ENCODE data around the gene PKNOX2. TPM values are rescaled to one million over a fixed set of nuclear protein-coding genes. Genes with fewer than 3 reads are reported as not detected.

Gene PKNOX2
- total RNA-seq, 1 donor from 2014 or later = 41.8 TPM

GRCh38 chr11:125455851-125456250 lies 291.3 kb downstream of the PKNOX2 start:
- no peak for DNase-seq (ENCODE audit: low spot score)
- no peaks in the 10 kb centered on the region for H3K9me3 Mint-ChIP-seq (ENCODE audit: unreplicated experiment)
- no peak for TF ChIP-seq CTCF (IDR thresholded peaks at IDR 0.05; ENCODE audit: unreplicated experiment)
- no peak overlapping the region for H3K27ac Mint-ChIP-seq (ENCODE audit: unreplicated experiment)
- H3K4me3 Mint-ChIP-seq (ENCODE audit: unreplicated experiment) = peak overlapping the region; percentile 53
- peaks cover 35% of the 10 kb centered on the region for H3K4me1 Mint-ChIP-seq (ENCODE audit: unreplicated experiment)
- peaks cover 2% of the 10 kb centered on the region for H3K27me3 Mint-ChIP-seq (ENCODE audit: unreplicated experiment)
- no peaks in the 10 kb centered on the region for H3K36me3 Mint-ChIP-seq (ENCODE audit: low read depth, unreplicated experiment)

- no peak overlapping the region for H3K4me3 Mint-ChIP-seq (ENCODE audit: unreplicated experiment)
- no peak for TF ChIP-seq CTCF (IDR thresholded peaks at IDR 0.05; ENCODE audit: unreplicated experiment)
- no peak for DNase-seq (ENCODE audit: low spot score)
- no peaks in the 10 kb centered on the region for H3K9me3 Mint-ChIP-seq (ENCODE audit: unreplicated experiment)
- H3K36me3 Mint-ChIP-seq (ENCODE audit: low read depth, unreplicated experiment) = no peaks in the 10 kb centered on the region
- no peaks in the 10 kb centered on the region for H3K27me3 Mint-ChIP-seq (ENCODE audit: unreplicated experiment)
- H3K4me1 Mint-ChIP-seq (ENCODE audit: unreplicated experiment) = peaks cover 18% of the 10 kb centered on the region
- H3K27ac Mint-ChIP-seq (ENCODE audit: unreplicated experiment) = peak overlapping the region; percentile 10
Observed at GRCh38 chr11:125457814-125458343, 293.3 kb downstream of the PKNOX2 start.

GRCh38 chr11:125460275-125460674 lies 295.7 kb downstream of the PKNOX2 start:
- H3K9me3 Mint-ChIP-seq (ENCODE audit: unreplicated experiment) = no peaks in the 10 kb centered on the region
- no peak for TF ChIP-seq CTCF (IDR thresholded peaks at IDR 0.05; ENCODE audit: unreplicated experiment)
- H3K27me3 Mint-ChIP-seq (ENCODE audit: unreplicated experiment) = no peaks in the 10 kb centered on the region
- DNase-seq (ENCODE audit: low spot score) = no peak
- H3K27ac Mint-ChIP-seq (ENCODE audit: unreplicated experiment) = no peak overlapping the region
- peaks cover 20% of the 10 kb centered on the region for H3K4me1 Mint-ChIP-seq (ENCODE audit: unreplicated experiment)
- H3K36me3 Mint-ChIP-seq (ENCODE audit: low read depth, unreplicated experiment) = no peaks in the 10 kb centered on the region
- H3K4me3 Mint-ChIP-seq (ENCODE audit: unreplicated experiment) = no peak overlapping the region

- no peaks in the 10 kb centered on the region for H3K27me3 Mint-ChIP-seq (ENCODE audit: unreplicated experiment)
- H3K36me3 Mint-ChIP-seq (ENCODE audit: low read depth, unreplicated experiment) = no peaks in the 10 kb centered on the region
- no peak for TF ChIP-seq CTCF (IDR thresholded peaks at IDR 0.05; ENCODE audit: unreplicated experiment)
- no peak overlapping the region for H3K4me3 Mint-ChIP-seq (ENCODE audit: unreplicated experiment)
- no peak overlapping the region for H3K27ac Mint-ChIP-seq (ENCODE audit: unreplicated experiment)
- H3K4me1 Mint-ChIP-seq (ENCODE audit: unreplicated experiment) = peaks cover 7% of the 10 kb centered on the region
- H3K9me3 Mint-ChIP-seq (ENCODE audit: unreplicated experiment) = no peaks in the 10 kb centered on the region
- DNase-seq (ENCODE audit: low spot score) = no peak
Observed at GRCh38 chr11:125463590-125464269, 299.2 kb downstream of the PKNOX2 start.

GRCh38 chr11:125464270-125464662 lies 299.7 kb downstream of the PKNOX2 start:
- no peak for DNase-seq (ENCODE audit: low spot score)
- no peak for TF ChIP-seq CTCF (IDR thresholded peaks at IDR 0.05; ENCODE audit: unreplicated experiment)
- no peaks in the 10 kb centered on the region for H3K27me3 Mint-ChIP-seq (ENCODE audit: unreplicated experiment)
- H3K36me3 Mint-ChIP-seq (ENCODE audit: low read depth, unreplicated experiment) = no peaks in the 10 kb centered on the region
- H3K4me1 Mint-ChIP-seq (ENCODE audit: unreplicated experiment) = peaks cover 7% of the 10 kb centered on the region
- no peak overlapping the region for H3K4me3 Mint-ChIP-seq (ENCODE audit: unreplicated experiment)
- H3K9me3 Mint-ChIP-seq (ENCODE audit: unreplicated experiment) = no peaks in the 10 kb centered on the region
- H3K27ac Mint-ChIP-seq (ENCODE audit: unreplicated experiment) = no peak overlapping the region

All from endothelial cell (in vitro differentiated cells).